Panc1 (cell line): ENCODE data around the gene NOSTRIN. TPM values are rescaled to one million over a fixed set of nuclear protein-coding genes. Genes with fewer than 3 reads are reported as not detected.

Experiments used
- ATAC-seq: fragments of 200-7000 bp; cut with Tn5 transposase; 2 replicates; pipeline ENCODE4 v1.9.1; 2020; ENCODE audit warnings: mild to moderate bottlenecking, moderate library complexity
- BruUV-seq: library from RNA; stranded (reverse); fragments of 400-500 nt; replicated peaks from 2 replicates; lab custom pipeline; 2021; lab: Mats Ljungman, UMichigan
- CTCF ChIA-PET: fragments of 300-600 bp; sonication (Branson Sonifier 250); formaldehyde crosslinking; loops from one replicate; lab custom pipeline; 2022; ENCODE audit warnings: antibody characterized with exemption; lab: Charles Lee
- POLR2A ChIA-PET: fragments of 300-600 bp; sonication (Branson Sonifier 250); formaldehyde crosslinking; loops from one replicate; lab custom pipeline; 2022; ENCODE audit warnings: antibody characterized with exemption; lab: Charles Lee
- DNase-seq: peaks from one replicate; pipeline ENCODE4 v3.0.0-alpha.2; 2010; ENCODE audit warnings: low read depth, low spot score
- H3K27ac ChIP-seq: 2 replicates; pipeline ENCODE4 v1.5.1; 2011; ENCODE audit warnings: mild to moderate bottlenecking, low read length, inconsistent platforms
- H3K27me3 ChIP-seq: fragments of 200-500 bp; sonication (Bioruptor generic); 2 replicates; pipeline ENCODE4 v1.6.0; 2014; ENCODE audit warnings: low read length, inconsistent platforms; ENCODE audit not compliant: control insufficient read depth, insufficient read depth
- H3K36me3 ChIP-seq: fragments of 200-500 bp; sonication (Bioruptor generic); 2 replicates; pipeline ENCODE4 v1.5.1; 2014; ENCODE audit warnings: inconsistent platforms, mild to moderate bottlenecking, low read length, moderate library complexity; ENCODE audit not compliant: control insufficient read depth, insufficient read depth
- H3K4me1 ChIP-seq: 2 replicates; pipeline ENCODE4 v1.5.1; 2011; ENCODE audit warnings: inconsistent platforms, mild to moderate bottlenecking, low read length, moderate library complexity; ENCODE audit not compliant: control insufficient read depth, insufficient read depth
- H3K4me3 ChIP-seq, 2 experiments: 2 replicates each; pipeline ENCODE4 v1.5.1; 2011 to 2012; ENCODE audit warnings: low read depth in 2 of 2, low read length in 2 of 2, mild to moderate bottlenecking in 2 of 2, inconsistent platforms in 1 of 2, moderate library complexity in 1 of 2
- H3K9me3 ChIP-seq: fragments of 200-500 bp; sonication (Bioruptor generic); 2 replicates; pipeline ENCODE4 v1.5.1; 2014; ENCODE audit warnings: low read depth, mild to moderate bottlenecking, inconsistent platforms, low read length, moderate library complexity; ENCODE audit not compliant: control insufficient read depth, insufficient read depth
- CTCF ChIP-seq: fragments of 450-650 bp; IDR thresholded peaks from 2 replicates; pipeline ENCODE4 v1.5.1; 2017; ENCODE audit warnings: mild to moderate bottlenecking
- POLR2AphosphoS5 ChIP-seq: IDR thresholded peaks from 2 replicates; pipeline ENCODE4 v1.6.1; 2012; ENCODE audit warnings: mild to moderate bottlenecking, low read depth, low read length, moderate library complexity
- REST ChIP-seq, 2 experiments: IDR thresholded peaks; 2 replicates each; pipeline ENCODE4 v1.6.1; 2011 to 2012; ENCODE audit warnings: low read depth in 2 of 2, control low read depth in 1 of 2, low read length in 1 of 2, mild to moderate bottlenecking in 1 of 2, moderate library complexity in 1 of 2; ENCODE audit not compliant: insufficient read depth in 1 of 2
- SIN3A ChIP-seq: IDR thresholded peaks from 2 replicates; pipeline ENCODE4 v1.6.1; 2012; ENCODE audit warnings: low read depth, mild to moderate bottlenecking, low read length, moderate library complexity, borderline replicate concordance; ENCODE audit not compliant: insufficient read depth
- TCF7L2 ChIP-seq: IDR thresholded peaks from 2 replicates; pipeline ENCODE4 v1.6.1; 2011; ENCODE audit warnings: mild to moderate bottlenecking, low read depth, low read length, inconsistent platforms
- in situ Hi-C: cut with HindIII; loops from 2 replicates; pipeline ENCODE4 v1.10.0; 2016; ENCODE audit warnings: low sequenced_read_pairs, low pct_unique_long_range_greater_than_20kb
- intact Hi-C: fragments of 100-400 bp; cut with micrococcal nuclease; formaldehyde crosslinking; loops from one replicate; pipeline ENCODE4 v1.10.0; 2022; ENCODE audit not compliant: unreplicated experiment
- total RNA-seq: library from RNA; stranded (reverse); gene quantifications from one replicate; pipeline ENCODE4 v1.2.1, GENCODE V29; 2021; ENCODE audit not compliant: unreplicated experiment

Gene NOSTRIN
- total RNA-seq, 1 experiment from 2014 or later, result not detected

GRCh38 chr2:168894101-168894500, 91.7 kb downstream of the NOSTRIN start:
- ChIA-PET POLR2A (no interaction called here), CTCF (no interaction called here)
- TF ChIP-seq SIN3A (no peak), CTCF (no peak), POLR2AphosphoS5 (no peak), TCF7L2 (no peak), REST (IDR thresholded peaks at IDR 0.05; ENCODE audit: insufficient read depth in 1 of 2, low read depth in 2 of 2, low read length in 1 of 2) (no peak)
- peaks cover 3% of the 10 kb centered on the region; the same call in 1 of the 2 replicates for H3K4me1 ChIP-seq
- H3K27me3 ChIP-seq, result peaks cover 9% of the 10 kb centered on the region
- no TSS peak for BruUV-seq
- H3K36me3 ChIP-seq, result peaks cover 3% of the 10 kb centered on the region; the same call in 1 of the 2 replicates
- ATAC-seq (no peak), DNase-seq (no peak)
- no peaks in the 10 kb centered on the region for H3K9me3 ChIP-seq
- intact Hi-C loops, result no loop called here
- H3K4me3 ChIP-seq, result no peak overlapping the region
- in situ Hi-C loops, result no loop called here
- no peak overlapping the region for H3K27ac ChIP-seq

GRCh38 chr2:168894720-168895119, 92.3 kb downstream of the NOSTRIN start:
- ChIA-PET CTCF (no interaction called here), POLR2A (no interaction called here)
- H3K9me3 ChIP-seq, result no peaks in the 10 kb centered on the region
- BruUV-seq, result no TSS peak
- H3K27me3 ChIP-seq, result peaks cover 9% of the 10 kb centered on the region
- intact Hi-C loops, result no loop called here
- no peaks in the 10 kb centered on the region for H3K4me1 ChIP-seq
- in situ Hi-C loops, result no loop called here
- H3K36me3 ChIP-seq, result peaks cover 2% of the 10 kb centered on the region; the same call in 1 of the 2 replicates
- H3K27ac ChIP-seq, result no peak overlapping the region
- no peak overlapping the region for H3K4me3 ChIP-seq
- DNase-seq, result no peak
- TF ChIP-seq REST (IDR thresholded peaks at IDR 0.05; ENCODE audit: insufficient read depth in 1 of 2, low read depth in 2 of 2, low read length in 1 of 2) (no peak), POLR2AphosphoS5 (no peak), SIN3A (no peak), TCF7L2 (no peak), CTCF (no peak)
- ATAC-seq, result no peak
